ENCODE results near the gene POLR1D. TPM values are rescaled to one million over a fixed set of nuclear protein-coding genes. Genes with fewer than 3 reads are reported as not detected.

POLR1D gene
- total RNA-seq, 4 donors from 2014 or later, result 104 to 159 (median 142) TPM

DNA sequence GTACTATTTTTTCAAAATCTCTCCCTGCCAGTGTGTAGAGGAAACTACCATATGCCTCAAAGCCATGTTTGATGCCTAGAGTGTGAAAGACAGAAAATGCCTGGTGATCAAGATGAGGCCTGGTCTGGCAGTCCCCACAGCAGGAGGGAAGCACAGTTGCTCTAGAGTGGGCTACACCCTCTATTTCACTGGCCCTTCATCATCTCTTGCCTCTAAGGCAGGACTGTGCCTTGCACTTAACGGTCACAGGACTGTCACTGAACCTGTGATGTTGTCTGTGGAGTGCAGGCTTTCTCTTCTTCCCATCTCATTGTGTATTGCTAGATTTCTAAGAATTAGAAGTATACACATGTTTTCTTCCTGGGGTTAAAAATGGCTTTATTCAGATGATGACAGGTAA lies 16.3 kb downstream of the POLR1D start:
- ATAC-seq (no peak), DNase-seq (no peak)
- Histone ChIP-seq H3K4me1 (peaks cover 37 to 45% of the 10 kb centered on the region in 2 donors), H3K27ac (peak overlapping the region in 2 of 4 donors; percentile 18 to 22), H3K9me3 (no peaks in the 10 kb centered on the region), H3K27me3 (no peaks in the 10 kb centered on the region), H3K36me3 (no peaks in the 10 kb centered on the region), H3K4me3 (no peak overlapping the region)
- no peak for TF ChIP-seq POLR2A (IDR thresholded peaks at IDR 0.05)
- TF ChIP-seq, protein P1, sequence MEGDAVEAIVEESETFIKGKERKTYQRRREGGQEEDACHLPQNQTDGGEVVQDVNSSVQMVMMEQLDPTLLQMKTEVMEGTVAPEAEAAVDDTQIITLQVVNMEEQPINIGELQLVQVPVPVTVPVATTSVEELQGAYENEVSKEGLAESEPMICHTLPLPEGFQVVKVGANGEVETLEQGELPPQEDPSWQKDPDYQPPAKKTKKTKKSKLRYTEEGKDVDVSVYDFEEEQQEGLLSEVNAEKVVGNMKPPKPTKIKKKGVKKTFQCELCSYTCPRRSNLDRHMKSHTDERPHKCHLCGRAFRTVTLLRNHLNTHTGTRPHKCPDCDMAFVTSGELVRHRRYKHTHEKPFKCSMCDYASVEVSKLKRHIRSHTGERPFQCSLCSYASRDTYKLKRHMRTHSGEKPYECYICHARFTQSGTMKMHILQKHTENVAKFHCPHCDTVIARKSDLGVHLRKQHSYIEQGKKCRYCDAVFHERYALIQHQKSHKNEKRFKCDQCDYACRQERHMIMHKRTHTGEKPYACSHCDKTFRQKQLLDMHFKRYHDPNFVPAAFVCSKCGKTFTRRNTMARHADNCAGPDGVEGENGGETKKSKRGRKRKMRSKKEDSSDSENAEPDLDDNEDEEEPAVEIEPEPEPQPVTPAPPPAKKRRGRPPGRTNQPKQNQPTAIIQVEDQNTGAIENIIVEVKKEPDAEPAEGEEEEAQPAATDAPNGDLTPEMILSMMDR (IDR thresholded peaks at IDR 0.05 in 4 of 5, conservative IDR thresholded peaks at IDR 0.05 in 1 of 5), result no peak
- in situ Hi-C loops (cut with MboI; ENCODE audit: low sequenced_read_pairs in 4 of 4), result no loop called here
- intact Hi-C loops (cut with DNase I; ENCODE audit: low total_unique reads), result no loop called here

GRCh38 chr13:27638521-27638920 lies 16.8 kb downstream of the POLR1D start:
- Histone ChIP-seq H3K27ac (peak overlapping the region in 2 of 4 donors; percentile 18 to 22), H3K27me3 (no peaks in the 10 kb centered on the region), H3K9me3 (no peaks in the 10 kb centered on the region), H3K4me1 (peaks cover 37 to 48% of the 10 kb centered on the region in 2 donors), H3K36me3 (no peaks in the 10 kb centered on the region), H3K4me3 (no peak overlapping the region)
- intact Hi-C loops (cut with DNase I; ENCODE audit: low total_unique reads), result no loop called here
- no peak for TF ChIP-seq POLR2A (IDR thresholded peaks at IDR 0.05)
- TF ChIP-seq, protein P1 (IDR thresholded peaks at IDR 0.05 in 4 of 5, conservative IDR thresholded peaks at IDR 0.05 in 1 of 5), result no peak
- DNase-seq (no peak), ATAC-seq (no peak)
- in situ Hi-C loops (cut with MboI; ENCODE audit: low sequenced_read_pairs in 4 of 4), result no loop called here

- H3K27me3 ChIP-seq, result no peaks in the 10 kb centered on the region
- intact Hi-C loops (cut with DNase I; ENCODE audit: low total_unique reads), result no loop called here
- H3K27ac ChIP-seq, result peak overlapping the region in 2 of 4 donors; percentile 18 to 22
- no peak for DNase-seq
- no peaks in the 10 kb centered on the region for H3K9me3 ChIP-seq
- H3K36me3 ChIP-seq, result no peaks in the 10 kb centered on the region
- no peak for ATAC-seq
- H3K4me1 ChIP-seq, result peaks cover 37 to 51% of the 10 kb centered on the region in 2 donors
- H3K4me3 ChIP-seq, result no peak overlapping the region
- in situ Hi-C loops (cut with MboI; ENCODE audit: low sequenced_read_pairs in 4 of 4), result no loop called here
- TF ChIP-seq POLR2A (IDR thresholded peaks at IDR 0.05), result no peak
- TF ChIP-seq, protein P1 (IDR thresholded peaks at IDR 0.05 in 4 of 5, conservative IDR thresholded peaks at IDR 0.05 in 1 of 5), result no peak
These were observed 17.5 kb downstream of the POLR1D start for GRCh38 chr13:27639186-27639585.

GRCh38 chr13:27641711-27642502 lies 20.2 kb downstream of the POLR1D start:
- no peak for TF ChIP-seq POLR2A (IDR thresholded peaks at IDR 0.05)
- TF ChIP-seq, protein P1 (IDR thresholded peaks at IDR 0.05 in 4 of 5, conservative IDR thresholded peaks at IDR 0.05 in 1 of 5), result no peak
- Histone ChIP-seq H3K4me3 (no peak overlapping the region), H3K36me3 (no peaks in the 10 kb centered on the region), H3K27me3 (no peaks in the 10 kb centered on the region), H3K4me1 (peaks cover 37 to 57% of the 10 kb centered on the region in 2 donors), H3K27ac (no peak overlapping the region), H3K9me3 (no peaks in the 10 kb centered on the region)
- intact Hi-C loops (cut with DNase I; ENCODE audit: low total_unique reads), result no loop called here
- in situ Hi-C loops (cut with MboI; ENCODE audit: low sequenced_read_pairs in 4 of 4), result no loop called here
- ATAC-seq (no peak), DNase-seq (no peak)
